ENCODE measurements around the gene RXRA.

Gene RXRA

GRCh38 chr9:134322781-134323241 is 3.4 kb upstream of the RXRA start:
- no peak for DNase-seq (ENCODE audit: low read depth in 3 of 3, low spot score in 1 of 3)

- no peak for DNase-seq (ENCODE audit: low read depth in 3 of 3, low spot score in 1 of 3)
Observed at GRCh38 chr9:134323741-134324358, 2.4 kb upstream of the RXRA start.

- DNase-seq (ENCODE audit: low read depth in 3 of 3, low spot score in 1 of 3): no peak
Observed at GRCh38 chr9:134324359-134325095, 1.7 kb upstream of the RXRA start.

- no peak for DNase-seq (ENCODE audit: low read depth in 3 of 3, low spot score in 1 of 3)
Observed at GRCh38 chr9:134325096-134325812, 1.0 kb upstream of the RXRA start.

- DNase-seq (ENCODE audit: low read depth in 3 of 3, low spot score in 1 of 3): no peak
Observed at GRCh38 chr9:134326724-134327601, 708 bp downstream of the RXRA start.

- DNase-seq (ENCODE audit: low read depth in 3 of 3, low spot score in 1 of 3): no peak
Observed at GRCh38 chr9:134327671-134328231, 1.5 kb downstream of the RXRA start.

- DNase-seq (ENCODE audit: low read depth in 3 of 3, low spot score in 1 of 3): no peak
Observed at GRCh38 chr9:134328341-134328840, 2.1 kb downstream of the RXRA start.

- DNase-seq (ENCODE audit: low read depth in 3 of 3, low spot score in 1 of 3): no peak
Observed at GRCh38 chr9:134328841-134329575, 2.8 kb downstream of the RXRA start.

GRCh38 chr9:134329576-134329855 is 3.3 kb downstream of the RXRA start:
- DNase-seq (ENCODE audit: low read depth in 3 of 3, low spot score in 1 of 3): no peak

GRCh38 chr9:134329886-134330285 is 3.6 kb downstream of the RXRA start:
- no peak for DNase-seq (ENCODE audit: low read depth in 3 of 3, low spot score in 1 of 3)

- no peak for DNase-seq (ENCODE audit: low read depth in 3 of 3, low spot score in 1 of 3)
Observed at GRCh38 chr9:134330590-134330989, 4.3 kb downstream of the RXRA start.

GRCh38 chr9:134331186-134332025 is 5.2 kb downstream of the RXRA start:
- no peak for DNase-seq (ENCODE audit: low read depth in 3 of 3, low spot score in 1 of 3)

- DNase-seq (ENCODE audit: low read depth in 3 of 3, low spot score in 1 of 3): no peak
Observed at GRCh38 chr9:134332266-134332665, 6.0 kb downstream of the RXRA start.

GRCh38 chr9:134332841-134333233 is 6.6 kb downstream of the RXRA start:
- no peak for DNase-seq (ENCODE audit: low read depth in 3 of 3, low spot score in 1 of 3)

- DNase-seq (ENCODE audit: low read depth in 3 of 3, low spot score in 1 of 3): no peak
Observed at GRCh38 chr9:134333234-134333873, 7.1 kb downstream of the RXRA start.

- no peak for DNase-seq (ENCODE audit: low read depth in 3 of 3, low spot score in 1 of 3)
Observed at GRCh38 chr9:134333874-134334581, 7.8 kb downstream of the RXRA start.

GRCh38 chr9:134335061-134335460 is 8.8 kb downstream of the RXRA start:
- no peak for DNase-seq (ENCODE audit: low read depth in 3 of 3, low spot score in 1 of 3)
